K562 (cell line): Measurements from ENCODE around the gene RPL10A. TPM values are rescaled to one million over a fixed set of nuclear protein-coding genes. Genes with fewer than 3 reads are reported as not detected.

Experiments
- EZH2 ChIP-seq: IDR thresholded peaks from 2 replicates; pipeline ENCODE4 v1.6.1; 2012; ENCODE audit warnings: low read depth, mild to moderate bottlenecking, inconsistent platforms, low read length, borderline replicate concordance
- MCM5 ChIP-seq: fragments of 450-650 bp; IDR thresholded peaks from 2 replicates; pipeline ENCODE4 v1.6.1; 2016; ENCODE audit warnings: low read depth
- MTA2 ChIP-seq: fragments of 450-650 bp; IDR thresholded peaks from 2 replicates; pipeline ENCODE4 v1.6.1; 2016; ENCODE audit warnings: low read depth
- POLR2AphosphoS2 ChIP-seq: IDR thresholded peaks from 2 replicates; pipeline ENCODE4 v1.6.1; 2012; ENCODE audit warnings: low read length, improper control_type of control experiment
- XRCC5 ChIP-seq: fragments of 200-400 bp; formaldehyde crosslinking; IDR thresholded peaks from 2 replicates; pipeline ENCODE4 v1.6.1; 2017; ENCODE audit warnings: low read depth, mild to moderate bottlenecking, low read length
- ZNF311 ChIP-seq: fragments of 250-450 bp; sonication (Bioruptor Pico); IDR thresholded peaks from 2 replicates; pipeline ENCODE4 v1.4.0; 2020; ENCODE audit warnings: mild to moderate bottlenecking, moderate library complexity
- ZNF318 ChIP-seq, 2 experiments: fragments of 450-650 bp; IDR thresholded peaks; 2 replicates each; pipeline ENCODE4 v1.6.1; 2016; ENCODE audit warnings: mild to moderate bottlenecking in 2 of 2, borderline replicate concordance in 1 of 2, low read depth in 1 of 2, moderate library complexity in 1 of 2
- ZNF644 ChIP-seq: fragments of 200-800 bp; sonication (Bioruptor generic); IDR thresholded peaks from 2 replicates; pipeline ENCODE4 v1.6.1; 2016; ENCODE audit warnings: low read depth, missing genetic modification characterization, missing compliant biosample characterization
- polyA plus RNA-seq, 8 experiments: library from polyadenylated mRNA; depleted of rRNA in 4 of 8; stranded (reverse) in 5 of 8; unstranded in 3 of 8; fragments of >200 nt; fragmentation: Nextera tagmentation in 2 of 8; fragmentation: Illumina TruSeq in 1 of 8; extraction: Ambion mirVana in 2 of 8; extraction: Trizol in 1 of 8; gene quantifications; 2 replicates each; pipeline versions ENCODE4 v1.2.1 to v1.2.3, GENCODE V29; 2011 to 2014; ENCODE audit warnings: inconsistent platforms in 1 of 8, missing spikeins in 1 of 8
- total RNA-seq, 7 experiments: library from RNA; depleted of rRNA in 6 of 7; stranded (reverse); fragments of >200 nt in 6 of 7; fragmentation: Illumina TruSeq in 2 of 7; extraction: Trizol in 2 of 7; gene quantifications; 2 replicates each; pipeline versions ENCODE4 v1.2.1 to v1.2.3, GENCODE V29; 2011 to 2021; ENCODE audit warnings: low replicate concordance in 1 of 7

RPL10A gene
- total and polyA plus RNA-seq, 9 of the 15 experiments (the other 6 are each of a cell fraction or from before 2014, with no cell fraction given) = 1,589 to 3,237 (median 2,116) TPM

GRCh38 chr6:35494161-35494563 is 26.0 kb downstream of the RPL10A start (continued):
- TF ChIP-seq ZNF318 (IDR thresholded peaks at IDR 0.05; ENCODE audit: borderline replicate concordance in 1 of 2, low read depth in 1 of 2) (no peak), ZNF311 (no peak), ZNF644 (tag) (no peak), MCM5 (no peak), EZH2 (no peak), POLR2AphosphoS2 (no peak), MTA2 (no peak), XRCC5 (no peak)
- TF ChIP-seq, all 486 proteins: peak for 6
